GM18526 (cell line): ENCODE data around the gene NDUFB4.

Source experiments
- POLR2A ChIP-seq: IDR thresholded peaks from 3 replicates; pipeline ENCODE4 v1.6.1; 2011; ENCODE audit not compliant: insufficient read length; ENCODE audit errors: extremely low read depth

Gene NDUFB4

DNA sequence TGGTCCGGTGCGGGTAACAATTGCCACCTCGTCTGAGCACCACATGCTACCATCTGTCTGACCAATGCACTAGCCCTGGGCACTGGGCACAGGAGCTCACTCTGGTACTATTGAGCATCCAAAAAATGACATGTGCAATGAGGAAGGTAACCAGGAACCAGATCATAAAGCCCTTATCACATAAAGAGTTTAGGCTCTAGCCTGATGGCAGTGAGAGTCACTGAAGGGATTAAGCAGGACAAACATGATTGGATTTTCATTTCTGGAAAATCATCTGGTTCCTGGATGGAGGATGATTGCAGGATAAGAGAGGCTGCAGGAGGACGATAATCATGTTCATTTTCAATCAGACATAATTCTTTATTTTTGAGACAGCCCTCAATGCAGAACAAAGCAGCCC, 12.4 kb downstream of the NDUFB4 start:
- no peak for TF ChIP-seq POLR2A

DNA sequence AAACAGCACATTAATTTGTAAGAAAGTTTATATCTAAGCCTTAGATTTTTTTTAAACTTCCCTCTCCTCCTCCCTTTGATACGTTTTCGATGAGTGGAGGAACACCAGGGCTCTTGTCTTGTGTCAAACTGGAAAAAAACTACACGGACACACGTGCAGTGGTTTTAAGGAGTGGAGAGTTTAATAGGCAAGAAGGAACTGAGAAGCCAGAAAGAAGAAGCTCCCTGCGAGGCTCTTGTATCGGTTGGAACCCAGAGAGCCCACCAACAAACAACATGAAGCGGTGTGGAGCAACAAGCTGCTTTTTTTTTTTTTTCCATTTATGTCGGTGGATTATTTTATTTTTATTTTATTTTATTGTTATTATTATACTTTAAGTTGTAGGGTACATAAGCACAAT, 18.6 kb downstream of the NDUFB4 start:
- no peak for TF ChIP-seq POLR2A

DNA sequence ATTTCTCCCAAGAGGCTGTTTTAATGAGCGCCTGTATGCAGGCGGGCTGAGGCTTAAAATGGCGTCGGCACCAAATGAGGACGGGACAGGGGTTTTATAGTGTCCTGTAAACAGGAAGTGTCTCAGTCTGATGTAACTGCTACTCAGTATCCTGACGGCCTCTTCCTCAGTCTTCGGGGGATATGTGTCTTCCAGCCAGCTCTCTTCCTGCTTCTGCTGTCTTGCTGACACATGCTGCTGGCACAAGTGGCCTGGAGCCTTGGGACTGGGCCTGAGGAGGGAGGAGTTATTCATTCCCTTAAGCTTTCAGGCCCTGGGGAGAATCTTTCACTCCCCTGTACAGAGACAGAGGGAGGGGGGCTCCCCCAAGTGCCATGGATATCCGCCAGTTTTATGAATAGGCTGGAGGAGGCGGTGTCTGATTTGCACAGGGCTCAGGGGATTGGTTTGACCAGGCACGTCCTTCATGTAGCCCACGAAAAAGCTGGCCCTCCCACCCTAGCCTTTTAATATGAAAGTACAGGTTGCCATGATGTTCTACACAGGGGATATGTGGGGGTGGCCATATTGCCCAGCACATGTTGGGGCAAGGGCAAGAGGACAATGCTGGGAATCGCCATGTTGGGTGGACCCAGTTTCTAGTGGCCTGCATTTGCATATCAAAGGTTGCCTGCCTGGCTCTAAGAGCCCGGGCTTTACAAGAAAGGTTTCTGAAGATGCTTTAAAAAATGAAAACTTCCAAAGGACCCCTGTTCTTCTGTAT, 19.9 kb downstream of the NDUFB4 start:
- no peak for TF ChIP-seq POLR2A

DNA sequence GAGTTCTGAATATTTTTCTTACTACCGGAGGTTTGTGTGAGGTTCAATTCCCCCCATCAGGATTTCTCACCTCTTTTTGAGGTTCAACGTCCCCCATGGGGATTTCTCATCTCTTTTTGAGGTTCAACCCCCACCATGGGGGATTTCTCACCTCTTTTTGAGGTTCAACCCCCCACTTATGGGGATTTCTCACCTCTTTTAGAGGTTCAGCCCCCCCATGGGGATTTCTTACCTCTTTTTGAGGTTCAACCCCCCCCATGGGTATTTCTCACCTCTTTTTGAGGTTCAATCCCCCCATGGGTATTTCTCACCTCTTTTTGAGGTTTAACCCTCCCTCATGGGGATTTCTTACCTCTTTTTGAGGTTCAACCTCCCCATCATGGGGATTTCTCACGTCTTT, 26.3 kb downstream of the NDUFB4 start:
- no peak for TF ChIP-seq POLR2A

DNA sequence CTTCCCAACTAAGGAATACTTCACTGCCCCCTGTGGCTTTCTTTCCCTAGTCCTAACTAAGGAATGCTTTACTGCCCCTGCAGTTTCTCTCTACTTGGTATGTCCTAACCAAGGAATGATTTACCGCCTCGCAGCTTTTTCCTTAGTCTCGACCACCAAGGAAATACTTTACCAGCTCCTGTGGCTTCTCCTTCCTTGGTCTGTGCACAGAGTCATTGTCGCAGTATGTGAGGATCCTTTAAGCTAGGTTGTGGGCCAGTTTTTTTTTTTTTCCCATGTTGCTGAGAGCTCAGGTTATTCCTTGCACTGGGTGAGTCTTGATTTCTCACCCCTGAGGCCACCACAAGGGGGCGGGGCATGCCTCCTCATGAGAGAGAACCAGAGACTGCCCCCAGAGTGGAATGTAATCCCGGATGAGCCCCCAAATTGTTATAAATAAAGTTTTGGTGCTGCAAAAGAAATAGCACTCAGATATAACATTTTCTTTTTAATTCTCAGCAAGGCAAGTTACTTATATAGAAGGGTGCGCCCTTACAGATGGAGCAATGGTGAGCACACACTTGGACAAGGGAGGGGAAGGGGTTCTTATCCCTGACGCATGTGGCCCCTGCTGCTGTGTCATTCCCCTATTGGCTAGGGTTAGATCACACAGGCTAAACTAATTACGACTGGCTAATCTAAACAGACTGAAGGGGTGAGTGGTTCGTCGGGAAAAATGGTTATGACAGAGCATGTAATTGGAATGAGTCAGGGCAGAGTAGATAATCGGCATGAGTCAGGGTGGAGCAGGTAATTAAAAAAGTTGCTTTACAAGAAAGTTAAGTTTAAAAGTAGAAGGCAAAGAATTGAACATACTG, 27.0 kb downstream of the NDUFB4 start:
- no peak for TF ChIP-seq POLR2A

DNA sequence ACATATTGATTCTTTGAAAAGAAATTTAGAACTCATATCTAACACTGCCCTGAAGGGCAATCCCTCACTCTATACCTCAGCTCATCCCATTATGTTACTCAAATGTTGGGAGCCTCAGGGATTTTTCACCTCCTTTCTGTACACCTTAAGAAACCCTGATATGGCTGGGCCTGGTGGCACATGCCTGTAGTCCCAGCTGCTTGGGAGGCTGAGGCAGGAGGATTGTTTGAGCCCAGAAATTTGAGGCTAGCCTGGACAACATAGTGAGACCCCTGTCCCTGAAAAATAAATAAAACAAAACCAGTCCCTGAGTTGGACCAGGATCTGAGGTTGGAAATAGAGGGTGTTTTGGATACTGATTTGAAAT, 27.6 kb downstream of the NDUFB4 start:
- TF ChIP-seq POLR2A, result no peak

DNA sequence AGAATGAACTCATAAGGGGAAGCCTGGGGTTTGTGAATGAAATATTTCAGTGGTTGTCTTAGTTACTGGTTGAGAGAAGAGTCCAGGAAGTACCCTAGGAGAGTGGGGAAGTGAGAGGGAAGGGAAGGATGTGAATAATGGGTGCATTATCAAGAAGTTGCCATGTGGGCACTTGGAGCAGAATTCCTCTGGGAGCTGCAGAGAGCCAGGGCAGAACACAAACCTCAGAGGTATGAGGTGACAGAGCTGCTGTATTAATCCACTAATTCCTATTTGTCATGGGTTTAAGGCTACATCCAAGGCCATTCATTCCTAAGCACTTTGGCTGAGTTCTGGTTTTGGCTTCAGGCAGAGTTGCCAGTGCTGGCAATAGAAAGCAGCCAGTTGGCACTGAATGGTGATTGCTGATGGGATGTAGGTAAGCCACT, 29.0 kb downstream of the NDUFB4 start:
- TF ChIP-seq POLR2A, result no peak

DNA sequence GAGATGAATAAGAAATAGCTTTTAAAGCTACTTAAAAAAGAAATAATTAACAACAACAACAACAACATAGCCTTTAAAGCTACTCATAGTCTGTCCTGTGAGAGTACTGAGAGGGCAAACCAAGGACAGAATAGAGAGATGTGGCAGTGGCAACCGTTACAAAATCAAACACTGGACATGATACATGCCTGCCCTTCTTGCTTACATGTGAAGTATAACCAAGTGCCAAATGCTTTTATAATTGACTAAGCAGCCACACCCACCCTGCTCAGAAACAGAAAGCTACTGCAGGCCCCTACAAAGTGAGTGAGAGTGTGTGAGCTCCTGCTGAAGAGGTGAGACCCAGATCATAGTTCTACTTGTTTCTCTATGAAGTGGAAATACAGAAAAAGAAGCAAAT, 38.4 kb downstream of the NDUFB4 start:
- no peak for TF ChIP-seq POLR2A

DNA sequence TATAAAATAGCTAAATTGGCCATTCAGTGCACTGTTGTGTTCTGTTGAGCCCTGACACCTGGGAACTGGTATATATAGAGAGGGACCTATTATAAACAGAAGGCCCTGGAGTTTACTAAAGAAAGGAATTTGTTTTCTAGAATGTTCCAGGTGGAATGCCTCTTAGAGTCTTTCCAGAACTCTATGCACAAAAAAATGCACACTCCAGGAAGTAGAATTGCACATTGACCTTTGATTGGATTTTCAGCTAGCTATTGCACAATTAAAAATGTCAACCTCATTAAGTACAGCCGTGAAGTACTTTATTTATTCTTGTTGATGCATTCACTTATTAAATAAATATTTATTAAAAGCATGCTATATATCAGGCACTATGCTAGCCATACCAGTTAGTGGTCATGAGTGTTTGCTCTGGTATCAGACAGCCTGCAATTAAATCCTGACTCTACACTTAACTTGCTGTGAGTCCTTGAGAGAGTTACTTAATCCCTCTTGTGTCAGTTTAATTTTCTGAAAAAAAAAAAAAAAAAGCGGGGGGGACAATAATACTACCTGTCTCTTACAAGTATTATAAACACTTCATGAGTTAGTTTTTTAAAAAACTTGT, 40.8 kb downstream of the NDUFB4 start:
- no peak for TF ChIP-seq POLR2A

DNA sequence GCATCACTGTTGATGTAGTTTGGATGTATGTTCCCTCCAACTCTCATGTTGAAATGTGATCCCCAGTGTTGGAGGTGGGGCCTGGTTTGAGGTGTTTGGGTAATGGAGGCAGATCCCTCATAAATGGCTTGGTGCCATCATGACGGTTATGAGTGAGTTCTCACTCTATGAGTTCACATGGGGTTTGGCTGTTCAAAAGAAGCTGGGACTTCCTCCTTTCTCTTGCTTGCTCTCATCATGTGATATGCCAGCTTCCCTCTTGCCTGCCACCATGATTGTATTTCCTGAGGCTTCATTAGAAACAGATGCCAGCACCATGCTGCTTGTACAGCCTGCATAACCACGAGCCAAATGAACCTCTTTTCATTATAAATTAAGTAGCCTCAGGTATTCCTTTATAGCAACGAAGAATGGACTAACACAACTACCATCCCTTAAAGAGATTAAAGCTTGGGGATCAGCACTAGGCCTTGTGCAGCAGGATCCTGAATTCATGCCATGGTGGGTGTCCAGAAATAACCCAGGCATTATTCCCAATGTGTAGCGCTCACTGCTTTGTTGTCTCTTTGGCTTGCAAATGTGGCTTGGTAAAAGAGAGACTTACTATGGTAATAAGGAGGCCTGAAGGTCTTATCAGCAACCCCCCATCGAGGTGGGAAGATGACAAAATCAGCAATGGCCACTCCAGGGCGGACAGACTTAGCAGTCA, 41.9 kb downstream of the NDUFB4 start:
- TF ChIP-seq POLR2A, result no peak

DNA sequence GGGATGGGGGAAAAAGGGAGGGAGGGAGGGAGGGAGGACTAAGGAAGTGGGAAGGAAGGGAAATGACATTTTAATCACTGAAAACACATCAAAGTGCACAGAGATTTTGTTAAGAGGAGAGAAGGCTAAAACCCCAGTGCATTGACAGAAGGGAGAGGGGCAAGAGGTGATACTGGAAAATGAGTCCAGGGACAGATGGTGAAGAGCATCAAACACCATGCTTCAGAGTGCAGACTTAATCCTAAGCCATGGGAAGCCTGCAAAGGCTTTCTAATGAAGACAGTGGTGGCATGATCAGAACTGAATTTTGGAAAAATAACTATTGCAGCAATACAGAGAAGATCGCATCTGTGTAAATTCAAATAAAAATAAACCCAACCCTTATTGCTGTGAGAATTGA, 44.1 kb downstream of the NDUFB4 start:
- no peak for TF ChIP-seq POLR2A

DNA sequence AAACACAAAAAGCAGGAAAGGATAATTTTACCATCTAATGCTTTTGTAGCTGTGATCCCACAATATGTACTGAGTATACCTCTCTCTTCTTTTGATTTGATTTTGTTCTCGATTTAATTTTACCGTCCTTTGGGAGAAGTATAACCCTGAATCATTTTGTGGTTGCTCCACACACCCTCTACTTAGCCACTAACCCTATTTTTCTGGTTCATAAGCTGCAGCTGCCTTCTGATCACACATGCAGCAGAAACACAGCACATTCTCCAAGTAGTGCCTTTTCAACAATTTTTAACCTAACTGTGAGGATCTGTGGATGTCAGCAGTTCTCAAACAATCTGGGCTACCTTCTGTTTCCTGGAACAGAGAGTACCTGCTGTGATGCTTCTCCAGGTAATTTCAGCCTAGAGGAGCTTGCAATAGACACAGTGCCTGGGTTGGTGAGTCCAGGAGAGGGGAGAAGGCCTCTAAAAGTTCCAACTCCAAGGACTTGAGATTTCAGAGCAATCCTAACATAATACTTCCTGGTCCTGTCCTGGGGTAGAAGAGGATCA, 45.6 kb downstream of the NDUFB4 start:
- TF ChIP-seq POLR2A, result no peak

DNA sequence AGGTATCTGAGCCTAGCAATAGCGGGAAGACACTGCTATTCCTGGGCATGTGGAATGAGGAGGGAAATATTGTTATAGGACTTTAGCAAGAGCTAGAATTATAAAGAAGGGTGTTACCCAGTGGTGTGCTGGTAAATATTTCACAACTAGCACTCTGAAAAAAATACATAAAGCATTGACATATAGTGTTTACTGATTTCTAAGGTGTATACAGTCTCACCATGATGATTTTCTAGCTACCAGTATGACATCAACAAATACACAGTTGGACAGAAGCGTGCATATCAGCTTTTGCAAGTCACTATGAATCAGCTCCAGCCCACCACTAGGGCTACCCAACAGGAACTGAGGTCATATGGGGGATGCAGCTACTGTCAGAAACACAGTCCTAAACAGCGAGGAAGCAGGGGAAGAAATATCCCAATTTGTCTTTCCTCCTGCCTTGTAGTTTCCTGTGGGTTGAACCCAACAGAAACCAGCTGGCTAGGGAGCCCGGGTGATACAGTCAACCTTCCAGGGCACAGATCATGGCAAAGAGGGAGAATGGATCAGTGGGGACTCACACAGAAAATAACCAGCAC, 46.3 kb downstream of the NDUFB4 start:
- TF ChIP-seq POLR2A, result no peak

DNA sequence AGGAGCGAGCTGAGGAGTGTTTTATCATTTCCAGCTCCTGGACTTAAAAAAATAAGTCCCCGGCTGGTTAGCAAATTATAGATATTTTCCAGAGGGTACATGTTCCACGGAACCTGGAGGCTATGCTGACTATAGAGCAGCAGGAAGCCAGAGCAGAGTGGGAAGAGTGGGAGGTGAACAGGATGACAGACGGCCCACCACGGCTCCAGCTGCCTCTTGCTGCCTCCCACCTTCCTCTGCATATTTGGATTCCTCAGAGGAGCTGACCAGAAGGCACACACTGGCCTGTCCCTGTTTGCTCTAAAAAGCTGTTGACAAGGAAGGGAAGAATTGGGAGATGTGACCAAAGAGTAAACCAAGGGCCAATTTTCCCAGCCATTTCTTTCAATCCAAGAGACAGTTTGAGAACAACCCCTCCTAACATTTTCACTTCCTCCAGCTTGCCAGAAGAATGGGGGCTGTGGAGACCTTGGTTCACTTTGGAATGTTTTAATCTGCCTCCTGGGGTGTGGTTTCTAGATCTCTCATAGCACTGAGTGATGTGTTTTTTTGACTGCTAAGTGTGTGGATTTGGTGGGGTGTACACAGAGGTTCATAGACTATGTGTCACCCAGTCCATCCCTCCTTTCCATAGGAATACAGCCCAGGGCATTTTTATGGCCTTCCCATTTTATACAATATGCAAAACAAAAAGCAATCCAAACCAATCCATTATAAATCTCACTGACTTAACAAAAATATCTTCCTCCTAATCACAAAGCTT, 49.1 kb downstream of the NDUFB4 start:
- no peak for TF ChIP-seq POLR2A
